ENCODE measurements around the gene DVL3. TPM values are rescaled to one million over a fixed set of nuclear protein-coding genes. Genes with fewer than 3 reads are reported as not detected.

Gene DVL3
- total RNA-seq, 1 experiment from 2014 or later: 83.9 TPM

DNA sequence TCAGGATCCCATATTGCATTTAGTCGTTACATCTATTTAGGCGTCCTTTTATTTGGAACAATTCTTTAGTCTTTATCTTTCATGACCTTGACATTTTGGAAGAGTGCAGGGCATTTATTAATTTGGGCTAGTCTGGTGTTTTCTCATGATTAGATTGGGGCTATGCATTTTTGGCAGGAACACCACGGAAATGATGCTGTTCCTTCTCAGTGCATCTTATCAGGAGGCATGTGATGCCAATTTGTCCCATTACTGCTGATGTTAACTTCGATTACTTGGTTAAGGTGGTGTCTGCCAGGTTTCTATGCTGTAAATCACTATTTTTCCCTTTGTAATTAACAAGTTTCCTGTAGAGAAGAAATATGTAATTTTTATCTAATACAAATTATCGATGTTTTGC lies 56.1 kb downstream of the DVL3 start:
- no peak for DNase-seq (ENCODE audit: low spot score)

DNA sequence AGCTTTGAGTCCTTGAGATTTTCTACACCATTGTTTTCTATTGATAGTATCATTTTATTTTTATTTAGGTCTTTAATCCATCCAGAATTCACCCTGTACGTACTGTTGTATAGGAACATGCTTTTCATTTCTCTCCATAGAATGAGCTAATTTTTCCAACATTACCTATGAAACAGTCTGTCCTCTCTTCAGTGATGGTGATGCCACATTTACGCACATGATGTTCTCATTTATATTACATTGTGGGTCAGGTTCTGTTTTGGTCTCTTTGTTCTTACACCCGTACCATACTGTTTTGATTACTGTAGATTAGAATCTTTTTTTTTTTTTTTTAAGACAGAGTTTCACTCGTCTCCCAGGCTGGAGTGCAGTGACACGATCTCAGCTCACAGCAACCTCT lies 56.5 kb downstream of the DVL3 start:
- no peak for DNase-seq (ENCODE audit: low spot score)

GRCh38 chr3:184218814-184219213 lies 63.6 kb downstream of the DVL3 start:
- no peak for DNase-seq (ENCODE audit: low spot score)

DNA sequence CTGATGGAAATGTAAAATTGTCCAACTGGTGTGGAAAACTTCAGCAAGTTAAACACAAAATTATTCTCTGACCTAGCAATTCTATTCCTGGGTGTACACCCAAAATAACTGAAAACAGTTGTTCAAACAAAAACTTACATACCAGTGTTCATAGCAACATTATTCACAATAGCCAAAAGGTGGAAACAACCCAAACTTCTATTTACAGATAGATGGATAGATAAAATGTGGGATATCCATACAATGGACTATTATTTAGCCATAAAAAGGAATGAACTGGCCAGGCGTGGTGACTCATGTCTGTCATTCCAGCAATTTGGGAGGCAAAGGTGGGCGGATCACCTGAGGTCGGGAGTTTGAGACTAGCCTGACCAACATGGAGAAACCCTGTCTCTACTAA lies 67.3 kb downstream of the DVL3 start:
- no peak for DNase-seq (ENCODE audit: low spot score)

Other genes starting within 250 kb of the DVL3 start
- gene ABCC5, start 137.5 kb upstream of the DVL3 start, total RNA-seq (2014; rRNA removed; shearing (Covaris generic)): 3.7 and 4.8 TPM in 2 replicates
- gene HTR3D, start 123.6 kb upstream of the DVL3 start, total RNA-seq (2014; rRNA removed; shearing (Covaris generic)): not detected in 2 replicates
- not detected in 2 replicates for gene HTR3C, start 102.3 kb upstream of the DVL3 start, total RNA-seq (2014; rRNA removed; shearing (Covaris generic))
- not detected in 2 replicates for gene HTR3E, start 58.3 kb upstream of the DVL3 start, total RNA-seq (2014; rRNA removed; shearing (Covaris generic))
- gene EIF2B5, start 20.0 kb upstream of the DVL3 start, total RNA-seq (2014; rRNA removed; shearing (Covaris generic)): 36.2 and 44.8 TPM in 2 replicates
- 280 and 309 TPM in 2 replicates for gene AP2M1, start 19.5 kb downstream of the DVL3 start, total RNA-seq (2014; rRNA removed; shearing (Covaris generic))
- 42.3 and 51.3 TPM in 2 replicates for gene ABCF3, start 30.8 kb downstream of the DVL3 start, total RNA-seq (2014; rRNA removed; shearing (Covaris generic))
- 0.63 and 1.4 TPM in 2 replicates for gene VWA5B2, start 74.2 kb downstream of the DVL3 start, total RNA-seq (2014; rRNA removed; shearing (Covaris generic))
- gene ALG3, start 93.6 kb downstream of the DVL3 start, total RNA-seq (2014; rRNA removed; shearing (Covaris generic)): 103 and 117 TPM in 2 replicates
- gene EEF1AKMT4, start 94.3 kb downstream of the DVL3 start, total RNA-seq (2014; rRNA removed; shearing (Covaris generic)): 17.7 and 19.4 TPM in 2 replicates
- gene CAMK2N2, start 106.2 kb downstream of the DVL3 start, total RNA-seq (2014; rRNA removed; shearing (Covaris generic)): 0.13 TPM in 1 of 2 replicates, not detected in the other
- not detected in 2 replicates for gene ECE2, start 120.6 kb downstream of the DVL3 start, total RNA-seq (2014; rRNA removed; shearing (Covaris generic))
- gene PSMD2, start 143.9 kb downstream of the DVL3 start, total RNA-seq (2014; rRNA removed; shearing (Covaris generic)): 306 and 330 TPM in 2 replicates
- 494 and 497 TPM in 2 replicates for gene EIF4G1, start 159.2 kb downstream of the DVL3 start, total RNA-seq (2014; rRNA removed; shearing (Covaris generic))
- 21.4 and 26.6 TPM in 2 replicates for gene FAM131A, start 182.2 kb downstream of the DVL3 start, total RNA-seq (2014; rRNA removed; shearing (Covaris generic))
- 59.4 and 64.0 TPM in 2 replicates for gene CLCN2, start 206.2 kb downstream of the DVL3 start, total RNA-seq (2014; rRNA removed; shearing (Covaris generic))
- gene POLR2H, start 206.3 kb downstream of the DVL3 start, total RNA-seq (2014; rRNA removed; shearing (Covaris generic)): 138 and 157 TPM in 2 replicates
- 0.50 and 0.56 TPM in 2 replicates for gene THPO, start 222.8 kb downstream of the DVL3 start, total RNA-seq (2014; rRNA removed; shearing (Covaris generic))
- 3.4 and 5.2 TPM in 2 replicates for gene CHRD, start 224.7 kb downstream of the DVL3 start, total RNA-seq (2014; rRNA removed; shearing (Covaris generic))